ENCODE data around the gene SIRT5. TPM values are rescaled to one million over a fixed set of nuclear protein-coding genes. Genes with fewer than 3 reads are reported as not detected.
A peak's percentile ranks its signal among the peaks of the same experiment; 100 is the strongest.

SIRT5 gene
- total RNA-seq, 1 experiment from 2014 or later = 19.0 TPM

GRCh38 chr6:13600036-13600435 is 25.6 kb downstream of the SIRT5 start:
- Mint-ChIP-seq H3K27me3 (ENCODE audit: insufficient read depth, unreplicated experiment) (no peaks in the 10 kb centered on the region), H3K27ac (ENCODE audit: unreplicated experiment) (no peak overlapping the region), H3K4me3 (ENCODE audit: unreplicated experiment) (no peak overlapping the region), H3K9me3 (ENCODE audit: unreplicated experiment) (no peaks in the 10 kb centered on the region), H3K4me1 (ENCODE audit: low read depth, unreplicated experiment) (peaks cover 10% of the 10 kb centered on the region), H3K36me3 (ENCODE audit: insufficient read depth, unreplicated experiment) (peaks cover 39% of the 10 kb centered on the region)
- Histone ChIP-seq H3K36me3 (ENCODE audit: control insufficient read depth, insufficient read depth, low read length) (no peaks in the 10 kb centered on the region), H3K9me3 (no peaks in the 10 kb centered on the region; the same call in 1 of the 2 replicates), H3K4me3 (ENCODE audit: low read depth, low read length) (no peak overlapping the region), H3K4me1 (peaks cover 18% of the 10 kb centered on the region), H3K27me3 (replicated peaks; ENCODE audit: control insufficient read depth, insufficient read depth, low read length) (no peaks in the 10 kb centered on the region)
- no peak for TF ChIP-seq CTCF (IDR thresholded peaks at IDR 0.05; ENCODE audit: insufficient read depth in 1 of 2, low read depth in 1 of 2, low read length in 1 of 2, severe bottlenecking in 1 of 2, unreplicated experiment in 1 of 2)
- ChIA-PET POLR2A (no interaction called here), CTCF (no interaction called here)
- intact Hi-C loops (cut with micrococcal nuclease; ENCODE audit: unreplicated experiment) = no loop called here
- no TSS peak for BruUV-seq (replicated peaks)
- no peak for DNase-seq

GRCh38 chr6:13604135-13604534 is 29.7 kb downstream of the SIRT5 start:
- H3K9me3 Mint-ChIP-seq (ENCODE audit: unreplicated experiment) = no peaks in the 10 kb centered on the region
- peaks cover 30% of the 10 kb centered on the region for H3K36me3 Mint-ChIP-seq (ENCODE audit: insufficient read depth, unreplicated experiment)
- H3K4me3 Mint-ChIP-seq (ENCODE audit: unreplicated experiment) = no peak overlapping the region
- no peaks in the 10 kb centered on the region for H3K27me3 Mint-ChIP-seq (ENCODE audit: insufficient read depth, unreplicated experiment)
- intact Hi-C loops (cut with micrococcal nuclease; ENCODE audit: unreplicated experiment) = no loop called here
- Histone ChIP-seq H3K4me3 (ENCODE audit: low read depth, low read length) (no peak overlapping the region), H3K27me3 (replicated peaks; ENCODE audit: control insufficient read depth, insufficient read depth, low read length) (no peaks in the 10 kb centered on the region), H3K36me3 (ENCODE audit: control insufficient read depth, insufficient read depth, low read length) (no peaks in the 10 kb centered on the region), H3K4me1 (peaks cover 23% of the 10 kb centered on the region), H3K9me3 (no peaks in the 10 kb centered on the region; the same call in 1 of the 2 replicates)
- POLR2A ChIA-PET = interaction anchor here (1.6 to 1.8 kb wide), 2 partner anchors 11 to 30 kb away, joined by 6 to 22 read pairs; partner anchors contain the start of genes NOL7 and SIRT5
- TF ChIP-seq CTCF (IDR thresholded peaks at IDR 0.05; ENCODE audit: insufficient read depth in 1 of 2, low read depth in 1 of 2, low read length in 1 of 2, severe bottlenecking in 1 of 2, unreplicated experiment in 1 of 2) = no peak
- H3K4me1 Mint-ChIP-seq (ENCODE audit: low read depth, unreplicated experiment) = peaks cover 17% of the 10 kb centered on the region
- peak overlapping the region; percentile 26 for H3K27ac Mint-ChIP-seq (ENCODE audit: unreplicated experiment)
- BruUV-seq (replicated peaks) = no TSS peak
- no peak for DNase-seq
- CTCF ChIA-PET = interaction anchor here (1.0 to 1.7 kb wide), 3 partner anchors 11 to 30 kb away, joined by 3 to 6 read pairs (median 5); partner anchors contain the start of genes NOL7 and SIRT5

GRCh38 chr6:13604546-13605416 is 30.4 kb downstream of the SIRT5 start:
- peaks cover 23% of the 10 kb centered on the region for H3K4me1 ChIP-seq
- Mint-ChIP-seq H3K27ac (ENCODE audit: unreplicated experiment) (peak overlapping the region; percentile 26), H3K9me3 (ENCODE audit: unreplicated experiment) (no peaks in the 10 kb centered on the region)

More at GRCh38 chr6:13604546-13605416, 30.4 kb downstream of the SIRT5 start:
- peak in 1 of 2 experiments; percentile 40 for DNase-seq
- Mint-ChIP-seq H3K4me3 (ENCODE audit: unreplicated experiment) (no peak overlapping the region), H3K4me1 (ENCODE audit: low read depth, unreplicated experiment) (peaks cover 17% of the 10 kb centered on the region), H3K36me3 (ENCODE audit: insufficient read depth, unreplicated experiment) (peaks cover 30% of the 10 kb centered on the region), H3K27me3 (ENCODE audit: insufficient read depth, unreplicated experiment) (no peaks in the 10 kb centered on the region)
- Histone ChIP-seq H3K36me3 (ENCODE audit: control insufficient read depth, insufficient read depth, low read length) (no peaks in the 10 kb centered on the region), H3K4me3 (ENCODE audit: low read depth, low read length) (no peak overlapping the region), H3K9me3 (no peaks in the 10 kb centered on the region; the same call in 1 of the 2 replicates), H3K27me3 (replicated peaks; ENCODE audit: control insufficient read depth, insufficient read depth, low read length) (no peaks in the 10 kb centered on the region)
- ChIA-PET CTCF (interaction anchor here (1.0 to 1.7 kb wide), 3 partner anchors 11 to 30 kb away, joined by 3 to 6 read pairs (median 5); partner anchors contain the start of genes NOL7 and SIRT5), POLR2A (interaction anchor here (1.0 to 1.8 kb wide), 3 partner anchors 10 to 276 kb away, joined by 3 to 22 read pairs (median 6); partner anchors contain the start of genes NOL7, SIRT5 and TBC1D7)
- intact Hi-C loops (cut with micrococcal nuclease; ENCODE audit: unreplicated experiment) = no loop called here
- no peak for TF ChIP-seq CTCF (IDR thresholded peaks at IDR 0.05; ENCODE audit: insufficient read depth in 1 of 2, low read depth in 1 of 2, low read length in 1 of 2, severe bottlenecking in 1 of 2, unreplicated experiment in 1 of 2)
- no TSS peak for BruUV-seq (replicated peaks)

Data from Caco-2 (cell line).